ENCODE measurements around the gene DNAJB8. TPM values are rescaled to one million over a fixed set of nuclear protein-coding genes. Genes with fewer than 3 reads are reported as not detected.

Gene DNAJB8
- total and polyA plus RNA-seq, 7 donors, result not detected

GRCh38 chr3:128475355-128475754 is 8.7 kb upstream of the DNAJB8 start:
- Histone ChIP-seq H3K36me3 (no peaks in the 10 kb centered on the region), H3K27ac (no peak overlapping the region), H3K9me3 (no peaks in the 10 kb centered on the region), H3K4me1 (no peaks in the 10 kb centered on the region), H3K27me3 (peaks cover 0 to 61% (median 30%) of the 10 kb centered on the region in 3 donors), H3K4me3 (no peak overlapping the region)
- intact Hi-C loops (cut with DNase I), result no loop called here
- 78 to 81% methylated on average over 8 of the region's 8 CpGs for WGBS, 2 donors
- no peak for DNase-seq
- TF ChIP-seq EP300 (IDR thresholded peaks at IDR 0.05) (no peak), POLR2A (IDR thresholded peaks at IDR 0.05) (no peak), POLR2AphosphoS5 (IDR thresholded peaks at IDR 0.05) (no peak)
- TF ChIP-seq, protein P1, sequence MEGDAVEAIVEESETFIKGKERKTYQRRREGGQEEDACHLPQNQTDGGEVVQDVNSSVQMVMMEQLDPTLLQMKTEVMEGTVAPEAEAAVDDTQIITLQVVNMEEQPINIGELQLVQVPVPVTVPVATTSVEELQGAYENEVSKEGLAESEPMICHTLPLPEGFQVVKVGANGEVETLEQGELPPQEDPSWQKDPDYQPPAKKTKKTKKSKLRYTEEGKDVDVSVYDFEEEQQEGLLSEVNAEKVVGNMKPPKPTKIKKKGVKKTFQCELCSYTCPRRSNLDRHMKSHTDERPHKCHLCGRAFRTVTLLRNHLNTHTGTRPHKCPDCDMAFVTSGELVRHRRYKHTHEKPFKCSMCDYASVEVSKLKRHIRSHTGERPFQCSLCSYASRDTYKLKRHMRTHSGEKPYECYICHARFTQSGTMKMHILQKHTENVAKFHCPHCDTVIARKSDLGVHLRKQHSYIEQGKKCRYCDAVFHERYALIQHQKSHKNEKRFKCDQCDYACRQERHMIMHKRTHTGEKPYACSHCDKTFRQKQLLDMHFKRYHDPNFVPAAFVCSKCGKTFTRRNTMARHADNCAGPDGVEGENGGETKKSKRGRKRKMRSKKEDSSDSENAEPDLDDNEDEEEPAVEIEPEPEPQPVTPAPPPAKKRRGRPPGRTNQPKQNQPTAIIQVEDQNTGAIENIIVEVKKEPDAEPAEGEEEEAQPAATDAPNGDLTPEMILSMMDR (IDR thresholded peaks at IDR 0.05), result no peak

- Histone ChIP-seq H3K4me1 (no peaks in the 10 kb centered on the region), H3K36me3 (no peaks in the 10 kb centered on the region), H3K27ac (no peak overlapping the region), H3K9me3 (no peaks in the 10 kb centered on the region), H3K4me3 (no peak overlapping the region), H3K27me3 (peaks cover 0 to 52% (median 23%) of the 10 kb centered on the region in 3 donors)
- DNase-seq, result no peak
- 47 to 58% methylated on average over 4 of the region's 4 CpGs for WGBS, 2 donors
- no peak for TF ChIP-seq EP300 (IDR thresholded peaks at IDR 0.05)
- TF ChIP-seq POLR2A (IDR thresholded peaks at IDR 0.05), result no peak
- TF ChIP-seq POLR2AphosphoS5 (IDR thresholded peaks at IDR 0.05), result no peak
- TF ChIP-seq, protein P1 (IDR thresholded peaks at IDR 0.05), result no peak
- intact Hi-C loops (cut with DNase I), result no loop called here
Observed at GRCh38 chr3:128473737-128474136, 7.0 kb upstream of the DNAJB8 start.

DNA sequence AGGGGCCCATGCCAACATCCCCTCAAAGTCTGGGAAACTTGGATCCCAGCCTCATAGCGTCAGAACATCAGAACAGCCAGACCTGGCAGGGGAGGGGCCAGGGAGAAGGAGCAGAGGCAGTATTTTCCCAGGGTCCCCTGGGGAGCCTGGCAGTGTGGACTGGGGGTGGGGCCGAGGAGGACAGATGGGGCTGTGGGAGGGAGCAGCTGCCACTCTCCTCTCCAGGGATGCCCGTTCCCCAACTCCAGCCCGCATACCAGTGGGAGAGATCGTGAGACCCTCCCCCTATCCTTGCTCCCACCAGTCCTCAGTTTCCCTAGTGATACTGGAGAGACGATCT is 6.5 kb upstream of the DNAJB8 start:
- Histone ChIP-seq H3K27ac (no peak overlapping the region), H3K27me3 (peaks cover 0 to 51% (median 22%) of the 10 kb centered on the region in 3 donors), H3K9me3 (no peaks in the 10 kb centered on the region), H3K4me1 (no peaks in the 10 kb centered on the region), H3K4me3 (no peak overlapping the region), H3K36me3 (no peaks in the 10 kb centered on the region)
- WGBS, 2 donors, result 44 to 59% methylated on average over 6 of the region's 6 CpGs
- TF ChIP-seq EP300 (IDR thresholded peaks at IDR 0.05) (no peak), POLR2AphosphoS5 (IDR thresholded peaks at IDR 0.05) (no peak), POLR2A (IDR thresholded peaks at IDR 0.05) (no peak)
- TF ChIP-seq, protein P1 (IDR thresholded peaks at IDR 0.05), result no peak
- intact Hi-C loops (cut with DNase I), result no loop called here
- no peak for DNase-seq

- Histone ChIP-seq H3K4me1 (no peaks in the 10 kb centered on the region), H3K27ac (no peak overlapping the region), H3K4me3 (no peak overlapping the region), H3K9me3 (no peaks in the 10 kb centered on the region), H3K27me3 (peaks cover 0 to 48% (median 18%) of the 10 kb centered on the region in 3 donors), H3K36me3 (no peaks in the 10 kb centered on the region)
- intact Hi-C loops (cut with DNase I), result no loop called here
- TF ChIP-seq POLR2A (IDR thresholded peaks at IDR 0.05) (no peak), EP300 (IDR thresholded peaks at IDR 0.05) (no peak), POLR2AphosphoS5 (IDR thresholded peaks at IDR 0.05) (no peak)
- TF ChIP-seq, protein P1 (IDR thresholded peaks at IDR 0.05), result no peak
- WGBS, 2 donors, result 77 to 82% methylated on average over 13 of the region's 13 CpGs
- no peak for DNase-seq
Observed at GRCh38 chr3:128472449-128473179, 5.9 kb upstream of the DNAJB8 start.

GRCh38 chr3:128471720-128472119 is 5.0 kb upstream of the DNAJB8 start:
- H3K4me1 ChIP-seq, result no peaks in the 10 kb centered on the region
- no peak overlapping the region for H3K27ac ChIP-seq
- H3K9me3 ChIP-seq, result no peaks in the 10 kb centered on the region
- H3K36me3 ChIP-seq, result no peaks in the 10 kb centered on the region
- WGBS, 2 donors, result 78 to 87% methylated on average over 3 of the region's 3 CpGs
- H3K4me3 ChIP-seq, result no peak overlapping the region
- TF ChIP-seq POLR2AphosphoS5 (IDR thresholded peaks at IDR 0.05) (no peak), POLR2A (IDR thresholded peaks at IDR 0.05) (no peak), EP300 (IDR thresholded peaks at IDR 0.05) (no peak)
- TF ChIP-seq, protein P1 (IDR thresholded peaks at IDR 0.05), result no peak
- DNase-seq, result no peak
- H3K27me3 ChIP-seq, result peaks cover 0 to 42% (median 10%) of the 10 kb centered on the region in 3 donors
- intact Hi-C loops (cut with DNase I), result no loop called here
